Stimulated activated memory B cell treated with anti-CD40 and anti-IgM and Interleukin-4, amounts not matched to agents 10 μg/mL and 1 μg/mL and 100 μg/mL, for 72 hours (primary cell): Measurements from ENCODE around the gene MASTL.
"Not testable (repeated sequence)": the region's sequence is repeated elsewhere in the genome, so short reads cannot be mapped to it uniquely, and the experiment has no call there.

Source experiments
- ATAC-seq: fragments of 150-1000 bp; cut with Tn5 transposase; 2 replicates; pipeline ENCODE4 v1.10.0; 2021
- H3K27ac Mint-ChIP-seq: one replicate; pipeline ENCODE4 v1.8.0; 2022; ENCODE audit warnings: mild to moderate bottlenecking, mixed read lengths
- H3K27me3 Mint-ChIP-seq: one replicate; pipeline ENCODE4 v1.8.0; 2022; ENCODE audit warnings: mixed read lengths
- H3K36me3 Mint-ChIP-seq: one replicate; pipeline ENCODE4 v1.8.0; 2022; ENCODE audit warnings: mixed read lengths
- H3K4me1 Mint-ChIP-seq: one replicate; pipeline ENCODE4 v1.8.0; 2022; ENCODE audit warnings: mixed read lengths
- H3K4me3 Mint-ChIP-seq: one replicate; pipeline ENCODE4 v1.8.0; 2022; ENCODE audit warnings: mild to moderate bottlenecking, moderate library complexity, mixed read lengths
- H3K9me3 Mint-ChIP-seq: one replicate; pipeline ENCODE4 v1.8.0; 2022; ENCODE audit warnings: mixed read lengths

Gene MASTL

DNA sequence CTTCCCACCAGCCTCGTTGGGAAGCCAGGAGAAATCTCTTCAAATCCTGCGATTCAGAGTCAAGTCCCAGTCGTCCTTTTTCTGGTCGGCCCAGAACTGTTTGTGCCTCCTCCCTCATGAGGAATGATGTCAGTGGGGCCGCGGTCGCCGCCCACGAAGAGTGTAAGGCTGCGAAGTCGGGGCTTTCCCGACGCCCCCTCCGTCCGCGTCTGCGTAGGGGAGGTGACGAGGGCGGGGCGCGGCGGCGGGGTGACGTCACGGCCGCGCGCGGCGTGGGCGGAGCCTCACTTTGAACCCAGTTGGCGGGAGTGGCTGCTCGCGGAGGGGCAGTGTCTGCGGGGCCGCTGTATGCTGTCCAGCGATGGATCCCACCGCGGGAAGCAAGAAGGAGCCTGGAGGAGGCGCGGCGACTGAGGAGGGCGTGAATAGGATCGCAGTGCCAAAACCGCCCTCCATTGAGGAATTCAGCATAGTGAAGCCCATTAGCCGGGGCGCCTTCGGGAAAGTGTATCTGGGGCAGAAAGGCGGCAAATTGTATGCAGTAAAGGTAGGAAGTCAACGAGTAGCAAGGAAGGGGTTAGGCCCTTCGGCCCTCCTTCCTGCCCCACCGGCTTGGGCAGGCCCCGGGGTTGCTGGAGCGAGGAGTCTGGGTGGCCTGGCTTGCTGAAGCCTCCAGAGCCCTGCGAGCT lies at the start of gene MASTL:
MASTL (plus strand) TSS at position 287 of the 689 bp plus-strand sequence; CDS start at position 362, 75 bp downstream.
- Mint-ChIP-seq H3K27ac (peak within 1 kb of the TSS; percentile 96), H3K4me1 (peaks cover 49% of the 10 kb centered on the region), H3K9me3 (no peaks in the 10 kb centered on the region), H3K36me3 (peaks cover 27% of the 10 kb centered on the region), H3K4me3 (peak within 1 kb of the TSS; percentile 93), H3K27me3 (no peaks in the 10 kb centered on the region)
- ATAC-seq, result peak; percentile 96

- no peak for ATAC-seq
- Mint-ChIP-seq H3K27ac (no peak overlapping the region), H3K4me1 (no peaks in the 10 kb centered on the region), H3K27me3 (no peaks in the 10 kb centered on the region), H3K9me3 (peaks cover 5% of the 10 kb centered on the region), H3K4me3 (no peak overlapping the region), H3K36me3 (peaks cover 47% of the 10 kb centered on the region)
These were observed 47.0 kb upstream of the MASTL start for GRCh38 chr10:27108165-27108564.

GRCh38 chr10:27134371-27134770 lies 20.8 kb upstream of the MASTL start:
- peaks cover 6% of the 10 kb centered on the region for H3K4me1 Mint-ChIP-seq

DNA sequence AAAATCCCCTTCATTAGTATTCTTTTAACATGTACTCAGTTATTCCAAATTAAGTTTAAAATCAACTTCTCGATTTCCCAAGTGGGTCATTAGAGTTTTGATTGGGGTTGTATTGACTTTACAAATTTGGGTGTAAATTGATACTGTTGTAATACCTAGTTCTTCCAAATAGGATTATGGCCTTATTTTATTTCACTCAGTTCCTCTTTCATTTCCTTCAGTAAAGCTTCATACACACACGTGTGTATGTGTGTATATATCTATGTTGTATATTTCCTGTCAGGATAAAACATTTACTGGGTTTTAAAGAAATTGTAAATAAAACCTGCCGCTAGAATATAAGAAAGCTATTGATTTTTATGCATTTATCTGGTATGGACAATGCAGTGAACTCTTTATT lies 16.9 kb upstream of the MASTL start:
- no peak overlapping the region for H3K4me3 Mint-ChIP-seq
- ATAC-seq, result no peak
- peaks cover 6% of the 10 kb centered on the region for H3K4me1 Mint-ChIP-seq
- no peaks in the 10 kb centered on the region for H3K27me3 Mint-ChIP-seq
- no peak overlapping the region for H3K27ac Mint-ChIP-seq
- peaks cover 40% of the 10 kb centered on the region for H3K36me3 Mint-ChIP-seq
- no peaks in the 10 kb centered on the region for H3K9me3 Mint-ChIP-seq

More at GRCh38 chr10:27134371-27134770, 20.8 kb upstream of the MASTL start:
- no peaks in the 10 kb centered on the region for H3K9me3 Mint-ChIP-seq
- H3K27ac Mint-ChIP-seq, result no peak overlapping the region
- H3K36me3 Mint-ChIP-seq, result peaks cover 46% of the 10 kb centered on the region
- H3K27me3 Mint-ChIP-seq, result no peaks in the 10 kb centered on the region
- H3K4me3 Mint-ChIP-seq, result no peak overlapping the region
- no peak for ATAC-seq

GRCh38 chr10:27143686-27144085 lies 11.5 kb upstream of the MASTL start:
- H3K4me1 Mint-ChIP-seq, result no peaks in the 10 kb centered on the region
- no peaks in the 10 kb centered on the region for H3K27me3 Mint-ChIP-seq
- peaks cover 56% of the 10 kb centered on the region for H3K36me3 Mint-ChIP-seq
- H3K27ac Mint-ChIP-seq, result no peak overlapping the region
- H3K9me3 Mint-ChIP-seq, result no peaks in the 10 kb centered on the region
- no peak overlapping the region for H3K4me3 Mint-ChIP-seq
- no peak for ATAC-seq

DNA sequence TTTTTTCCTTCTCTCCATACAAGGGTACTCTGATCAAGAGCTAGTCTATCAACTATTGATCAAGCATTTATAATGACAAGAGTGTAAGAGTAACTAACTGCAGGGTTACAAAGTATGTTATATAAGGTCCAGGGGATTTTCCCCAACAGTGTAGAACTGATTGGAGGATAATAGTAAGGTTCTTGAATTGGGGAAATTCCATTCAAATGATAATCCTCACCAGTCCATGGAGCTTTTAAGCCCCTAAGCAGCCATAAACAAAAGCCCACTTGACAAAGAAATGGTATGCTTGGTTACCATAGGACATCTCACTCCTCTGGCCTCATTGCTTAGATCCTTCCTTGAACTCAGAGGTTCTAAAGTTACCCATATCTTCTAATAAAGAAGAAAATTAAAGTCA lies 9.2 kb upstream of the MASTL start:
- H3K27ac Mint-ChIP-seq, result no peak overlapping the region
- peaks cover 47% of the 10 kb centered on the region for H3K36me3 Mint-ChIP-seq
- ATAC-seq, result no peak
- no peaks in the 10 kb centered on the region for H3K9me3 Mint-ChIP-seq
- no peak overlapping the region for H3K4me3 Mint-ChIP-seq
- H3K27me3 Mint-ChIP-seq, result no peaks in the 10 kb centered on the region
- peaks cover 9% of the 10 kb centered on the region for H3K4me1 Mint-ChIP-seq

DNA sequence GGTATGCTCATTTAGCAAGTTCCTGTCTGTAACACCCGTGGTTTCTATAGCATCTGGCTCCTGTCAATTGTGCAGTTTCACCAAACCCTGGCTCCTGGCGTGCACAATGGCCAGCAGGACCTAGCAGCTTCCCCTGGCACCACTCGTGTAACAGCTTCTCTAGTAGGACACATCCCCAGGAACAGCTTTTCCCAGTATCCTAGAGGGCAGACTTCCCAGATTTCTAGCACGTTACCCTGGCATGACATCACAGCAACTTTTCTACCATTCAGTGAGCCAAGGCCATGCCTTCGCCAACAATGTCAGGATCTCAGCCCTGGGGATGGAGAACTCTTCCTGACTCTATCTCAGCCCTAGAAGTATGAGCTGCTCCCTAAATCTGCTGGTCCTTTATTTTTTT lies 7.5 kb upstream of the MASTL start:
- no peaks in the 10 kb centered on the region for H3K27me3 Mint-ChIP-seq
- H3K27ac Mint-ChIP-seq, result no peak overlapping the region
- H3K9me3 Mint-ChIP-seq, result no peaks in the 10 kb centered on the region
- ATAC-seq, result no peak
- H3K36me3 Mint-ChIP-seq, result peaks cover 45% of the 10 kb centered on the region
- no peak overlapping the region for H3K4me3 Mint-ChIP-seq
- H3K4me1 Mint-ChIP-seq, result peaks cover 21% of the 10 kb centered on the region

- no peak overlapping the region for H3K4me3 Mint-ChIP-seq
- no peak for ATAC-seq
- peaks cover 35% of the 10 kb centered on the region for H3K4me1 Mint-ChIP-seq
- H3K36me3 Mint-ChIP-seq, result peaks cover 40% of the 10 kb centered on the region
- H3K27ac Mint-ChIP-seq, result no peak overlapping the region
- no peaks in the 10 kb centered on the region for H3K9me3 Mint-ChIP-seq
- no peaks in the 10 kb centered on the region for H3K27me3 Mint-ChIP-seq
These were observed 4.9 kb upstream of the MASTL start for GRCh38 chr10:27150261-27150660.

- peak overlapping the region; percentile 96 for H3K27ac Mint-ChIP-seq
- peak overlapping the region; percentile 93 for H3K4me3 Mint-ChIP-seq
These were observed 2.5 kb upstream of the MASTL start for GRCh38 chr10:27152687-27153086.

DNA sequence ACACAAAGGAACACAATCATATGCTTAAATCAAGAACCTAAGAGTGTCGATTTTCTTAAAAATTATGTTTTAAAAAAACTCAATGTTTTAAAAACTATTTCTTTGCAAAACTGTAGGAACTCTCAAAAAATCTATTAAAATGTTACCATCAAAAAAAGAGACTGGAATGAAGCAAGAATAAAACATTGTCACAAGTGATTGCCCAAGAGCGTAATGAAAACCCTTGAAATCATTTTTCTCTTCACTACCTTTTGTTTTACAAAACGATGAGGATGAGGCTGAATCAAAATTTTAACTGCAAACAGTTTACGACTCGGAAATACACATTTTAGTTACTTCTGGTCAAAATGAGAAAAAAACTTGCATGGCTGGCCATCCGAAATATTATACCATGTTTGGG lies 1.8 kb upstream of the MASTL start:
- H3K36me3 Mint-ChIP-seq, result peaks cover 29% of the 10 kb centered on the region

More at GRCh38 chr10:27152687-27153086, 2.5 kb upstream of the MASTL start:
- peaks cover 47% of the 10 kb centered on the region for H3K4me1 Mint-ChIP-seq
- H3K36me3 Mint-ChIP-seq, result peaks cover 30% of the 10 kb centered on the region
- H3K9me3 Mint-ChIP-seq, result no peaks in the 10 kb centered on the region
- no peak for ATAC-seq
- no peaks in the 10 kb centered on the region for H3K27me3 Mint-ChIP-seq

DNA sequence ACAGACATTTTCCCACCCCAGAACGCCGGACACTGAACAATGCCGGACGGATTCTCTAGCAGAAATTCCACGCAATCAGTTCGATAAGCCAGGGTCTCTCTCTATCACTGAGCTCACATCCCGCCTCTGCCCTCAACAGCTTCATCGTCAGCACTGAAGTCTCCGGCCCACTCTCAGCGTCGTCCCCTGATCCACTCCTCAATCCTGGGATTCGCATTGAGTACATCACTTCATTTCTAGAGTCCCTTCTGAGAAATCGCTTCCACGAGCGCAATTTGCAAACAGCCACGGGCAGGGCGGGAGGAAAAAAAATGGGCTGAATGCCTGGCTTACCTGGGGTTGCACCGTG lies 1.3 kb upstream of the MASTL start:
- H3K36me3 Mint-ChIP-seq, result peaks cover 27% of the 10 kb centered on the region
- no peak for ATAC-seq

More for the DNA sequence above, 1.8 kb upstream of the MASTL start:
- no peak for ATAC-seq
- Mint-ChIP-seq H3K27ac (peak overlapping the region; percentile 96), H3K4me3 (peak overlapping the region; percentile 93), H3K9me3 (no peaks in the 10 kb centered on the region), H3K4me1 (peaks cover 52% of the 10 kb centered on the region), H3K27me3 (no peaks in the 10 kb centered on the region)

GRCh38 chr10:27156566-27156965 lies 1.4 kb downstream of the MASTL start:
- peaks cover 38% of the 10 kb centered on the region for H3K4me1 Mint-ChIP-seq
- ATAC-seq, H3K27me3 Mint-ChIP-seq, H3K9me3 Mint-ChIP-seq: not testable (repeated sequence)
- H3K27ac Mint-ChIP-seq, result peak overlapping the region; percentile 96
- peaks cover 29% of the 10 kb centered on the region for H3K36me3 Mint-ChIP-seq
- H3K4me3 Mint-ChIP-seq, result peak overlapping the region; percentile 93

More for the DNA sequence above, 1.3 kb upstream of the MASTL start:
- Mint-ChIP-seq H3K27ac (peak overlapping the region; percentile 96), H3K27me3 (no peaks in the 10 kb centered on the region), H3K4me1 (peaks cover 52% of the 10 kb centered on the region), H3K9me3 (no peaks in the 10 kb centered on the region), H3K4me3 (peak overlapping the region; percentile 93)

DNA sequence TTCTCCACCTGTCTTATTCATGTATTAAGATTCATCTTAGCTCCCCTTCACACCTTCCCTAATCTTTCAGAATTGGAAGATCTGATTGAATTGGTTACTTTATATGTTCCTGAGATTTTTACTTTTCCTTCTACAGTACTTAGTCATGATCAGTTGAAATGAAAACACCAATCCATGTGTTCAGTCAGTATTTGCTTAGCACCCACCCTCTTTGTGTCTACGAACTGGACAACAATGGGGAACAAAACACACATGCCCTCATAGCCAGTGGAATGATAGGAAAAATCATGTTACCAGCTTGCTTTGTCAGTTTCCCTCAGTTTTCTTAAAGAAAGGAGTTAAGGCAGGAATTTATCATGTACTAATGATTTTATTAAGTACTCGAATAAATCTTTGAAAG lies 2.0 kb downstream of the MASTL start:
- Mint-ChIP-seq H3K9me3 (no peaks in the 10 kb centered on the region), H3K27ac (peak overlapping the region; percentile 96), H3K36me3 (peaks cover 34% of the 10 kb centered on the region), H3K4me3 (peak overlapping the region; percentile 93), H3K27me3 (no peaks in the 10 kb centered on the region), H3K4me1 (peaks cover 36% of the 10 kb centered on the region)
- ATAC-seq, result no peak

DNA sequence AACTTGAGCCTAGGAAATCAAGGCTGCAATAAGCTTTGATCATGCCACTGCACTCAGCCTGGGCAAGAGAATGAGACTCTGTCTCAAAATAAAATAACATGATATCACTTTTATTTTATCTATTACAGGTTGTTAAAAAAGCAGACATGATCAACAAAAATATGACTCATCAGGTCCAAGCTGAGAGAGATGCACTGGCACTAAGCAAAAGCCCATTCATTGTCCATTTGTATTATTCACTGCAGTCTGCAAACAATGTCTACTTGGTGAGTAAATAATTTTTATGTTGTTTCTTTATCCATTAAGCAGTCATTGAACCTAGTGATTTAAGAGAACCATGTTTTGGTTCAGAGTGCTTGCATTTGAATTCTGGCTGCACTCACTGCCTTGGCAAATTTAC lies 3.3 kb downstream of the MASTL start:
- Mint-ChIP-seq H3K4me3 (no peak overlapping the region), H3K4me1 (peaks cover 23% of the 10 kb centered on the region), H3K36me3 (peaks cover 34% of the 10 kb centered on the region), H3K27ac (no peak overlapping the region), H3K27me3 (no peaks in the 10 kb centered on the region), H3K9me3 (no peaks in the 10 kb centered on the region)
- no peak for ATAC-seq

GRCh38 chr10:27169849-27170248 lies 14.7 kb downstream of the MASTL start:
- Mint-ChIP-seq H3K27ac (no peak overlapping the region), H3K36me3 (peaks cover 18% of the 10 kb centered on the region), H3K9me3 (no peaks in the 10 kb centered on the region), H3K27me3 (no peaks in the 10 kb centered on the region), H3K4me3 (no peak overlapping the region), H3K4me1 (no peaks in the 10 kb centered on the region)
- no peak for ATAC-seq

DNA sequence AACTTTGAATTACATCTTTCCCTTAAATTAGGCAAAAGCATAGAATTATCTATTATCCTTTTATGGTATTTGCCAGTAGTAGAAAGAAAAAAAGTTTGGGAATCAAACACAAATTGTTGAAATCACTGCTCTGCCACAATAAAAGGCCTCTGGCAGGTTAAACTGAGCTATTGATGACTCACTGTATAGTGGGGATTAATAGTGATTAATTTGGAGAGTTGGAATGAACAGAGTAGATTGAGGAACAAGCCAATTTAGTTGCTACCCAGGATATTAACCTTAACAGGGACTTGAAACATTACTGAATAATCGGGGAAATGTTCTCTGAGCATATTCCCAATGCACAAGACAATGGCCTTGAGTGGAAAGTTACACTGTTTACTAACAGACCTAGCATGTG lies 33.1 kb downstream of the MASTL start:
- no peaks in the 10 kb centered on the region for H3K27me3 Mint-ChIP-seq
- no peaks in the 10 kb centered on the region for H3K9me3 Mint-ChIP-seq
- H3K4me1 Mint-ChIP-seq, result no peaks in the 10 kb centered on the region
- no peak for ATAC-seq
- H3K4me3 Mint-ChIP-seq, result no peak overlapping the region
- H3K36me3 Mint-ChIP-seq, result peaks cover 15% of the 10 kb centered on the region
- H3K27ac Mint-ChIP-seq, result no peak overlapping the region
